ENCODE results near the gene SELENOP.
"Not testable (repeated sequence)": the region's sequence is repeated elsewhere in the genome, so short reads cannot be mapped to it uniquely, and the experiment has no call there.

Gene SELENOP

DNA sequence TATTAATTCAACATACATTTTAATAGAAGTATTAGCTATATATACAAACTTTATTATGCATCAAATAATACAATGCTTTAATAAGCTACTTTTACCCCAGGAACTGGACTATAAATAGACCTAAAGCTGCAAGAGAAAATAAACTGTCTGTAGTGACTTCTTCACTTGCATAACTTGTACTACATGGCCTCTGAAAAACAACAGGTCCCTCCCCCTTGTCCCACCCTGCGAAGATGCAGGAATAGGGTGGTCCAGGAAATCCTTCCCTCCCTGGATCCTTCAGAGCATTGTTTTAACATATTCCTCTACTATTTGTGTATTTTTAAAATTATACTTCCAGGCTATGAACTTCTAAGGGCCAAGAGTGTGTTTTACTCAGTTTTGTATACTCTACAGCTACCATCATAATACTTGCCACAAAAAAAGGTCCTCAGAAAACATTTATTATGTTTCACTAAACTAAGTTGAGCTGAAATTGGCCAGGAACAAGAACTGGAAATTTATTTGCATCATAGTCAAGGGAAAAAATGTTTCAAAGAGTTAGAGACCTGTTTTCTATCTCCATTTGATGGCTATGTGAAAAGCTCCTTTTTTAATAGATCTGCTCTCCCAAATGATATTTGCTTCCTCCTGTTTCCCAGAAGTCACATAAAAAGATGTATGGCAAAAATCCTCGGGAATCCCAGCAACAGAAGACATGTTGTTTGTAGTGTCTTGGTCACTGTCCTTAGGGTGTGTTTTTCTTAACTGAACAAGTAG, 15.2 kb upstream of the SELENOP start:
- DNase-seq (ENCODE audit: insufficient read length, low spot score) = no peak
- no peak for FAIRE-seq

DNA sequence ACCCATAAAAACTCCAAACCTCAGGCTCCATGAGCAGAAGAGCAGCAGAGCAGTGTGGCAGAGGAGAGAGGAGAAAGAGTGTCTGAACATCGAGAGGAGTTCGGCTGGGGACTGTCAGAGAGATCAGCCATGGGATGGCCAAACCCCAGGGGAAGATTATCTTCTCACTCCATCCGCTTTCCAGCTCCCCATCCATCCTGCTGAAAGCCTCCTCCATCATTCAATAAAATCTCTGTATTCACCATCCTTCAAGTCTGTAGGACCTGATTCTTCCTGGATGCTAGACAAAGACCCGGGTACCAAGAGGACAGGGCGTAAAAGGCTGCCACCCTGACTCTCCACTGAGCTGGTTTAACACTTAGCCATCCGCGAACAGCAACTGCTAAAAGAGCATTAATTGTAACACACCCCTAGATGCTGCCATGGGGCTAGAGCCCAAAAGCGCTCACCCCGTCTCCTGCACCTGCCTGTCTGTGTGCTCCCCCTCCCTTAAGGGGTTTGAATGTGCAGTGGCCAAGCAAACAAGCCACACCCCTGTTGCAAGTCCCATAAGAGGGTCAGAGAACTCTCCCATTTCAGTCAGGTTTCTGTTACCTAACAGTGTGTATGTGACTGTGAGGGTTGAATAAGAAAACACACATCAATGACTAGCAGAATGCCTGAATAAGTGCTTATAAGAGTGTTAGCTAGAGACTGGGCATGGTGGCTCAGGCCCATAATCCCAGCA, 13.9 kb upstream of the SELENOP start:
- no peak for FAIRE-seq
- DNase-seq (ENCODE audit: insufficient read length, low spot score) = no peak

DNA sequence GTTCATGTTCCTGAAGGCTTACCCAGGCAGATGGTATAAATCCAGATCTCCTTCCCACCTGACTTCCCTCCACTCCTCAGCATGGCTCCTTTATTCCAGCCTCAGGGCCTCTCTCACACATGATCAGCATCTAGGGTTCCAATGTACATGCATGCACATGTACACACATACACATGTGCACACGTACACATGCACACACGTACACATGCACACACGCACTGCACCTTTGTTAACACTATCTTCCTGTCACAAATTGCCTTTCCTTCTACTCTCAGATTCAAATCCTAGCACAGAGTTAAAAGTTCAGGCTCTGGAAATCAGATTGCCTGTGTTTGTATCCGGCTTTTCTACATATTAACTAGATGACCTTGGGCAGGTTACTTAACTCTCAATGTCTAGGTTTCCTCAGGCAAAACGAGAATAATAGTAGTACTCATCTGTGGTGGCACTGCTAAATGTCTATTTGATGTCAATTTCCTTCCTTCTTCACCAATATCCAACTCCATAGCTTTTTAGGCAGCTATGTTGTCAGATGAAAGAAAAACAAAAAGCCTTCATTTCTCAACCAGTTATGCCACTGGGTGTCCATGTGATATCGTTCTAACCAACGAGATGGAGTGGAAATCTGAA, 12.8 kb upstream of the SELENOP start:
- DNase-seq (ENCODE audit: insufficient read length, low spot score) (no peak), FAIRE-seq (no peak)

DNA sequence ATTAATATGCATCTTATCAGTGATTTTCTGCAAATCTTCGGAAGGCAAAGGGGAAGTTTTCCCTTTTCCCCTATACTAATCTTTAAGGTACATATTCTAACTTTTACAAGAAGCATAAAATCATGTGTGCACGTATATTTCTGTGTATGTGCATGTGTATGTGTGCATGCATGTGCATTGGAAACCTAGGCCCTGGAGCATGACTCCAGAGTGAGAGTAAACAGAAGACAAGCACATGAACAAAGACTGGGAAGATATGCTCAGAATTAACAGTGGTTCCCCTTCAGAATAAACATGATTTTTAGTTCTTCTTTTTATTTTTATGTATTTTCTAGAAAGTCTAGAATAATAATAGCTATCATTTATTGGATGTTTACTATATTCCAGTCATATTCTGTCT, 10.9 kb upstream of the SELENOP start:
- FAIRE-seq (no peak), DNase-seq (ENCODE audit: insufficient read length, low spot score) (no peak)

DNA sequence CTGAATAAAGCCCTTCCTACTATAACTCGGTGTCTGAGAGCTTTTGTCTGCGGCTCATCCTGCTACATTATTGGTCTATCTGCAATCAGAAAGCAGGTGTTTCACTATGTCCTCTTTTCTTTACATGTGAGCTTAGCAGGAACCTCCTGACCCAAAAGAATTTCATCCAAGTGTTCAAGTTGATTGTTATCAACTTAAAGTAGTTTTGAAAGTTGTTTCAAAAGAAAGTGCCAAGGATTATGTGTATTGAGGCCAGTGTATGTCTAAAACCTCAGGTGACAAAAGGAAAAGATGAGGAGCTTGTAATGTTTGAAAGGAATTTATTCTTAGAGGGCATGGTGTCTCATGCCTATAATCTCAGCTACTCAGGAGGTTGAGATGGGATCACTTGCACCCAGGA, 8.1 kb upstream of the SELENOP start:
- FAIRE-seq = no peak
- no peak for DNase-seq (ENCODE audit: insufficient read length, low spot score)

DNA sequence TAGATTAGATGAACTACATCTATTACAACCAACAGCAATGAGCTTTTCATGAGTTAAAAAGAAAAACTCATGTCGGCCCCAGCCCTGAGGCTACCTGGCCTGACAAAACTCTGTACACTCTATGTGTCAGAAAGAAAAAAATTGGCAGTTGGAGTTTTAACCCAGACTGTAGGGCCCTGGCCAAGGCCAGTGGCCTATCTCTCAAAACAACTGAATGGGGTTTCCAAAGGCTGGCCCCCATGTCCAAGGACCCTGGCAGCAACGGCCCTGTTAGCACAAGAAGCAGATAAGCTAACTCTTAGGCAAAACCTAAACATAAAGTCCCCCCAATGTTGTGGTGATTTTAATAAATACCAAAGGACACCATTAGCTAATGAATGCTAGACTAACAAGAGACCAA, 4.9 kb upstream of the SELENOP start:
- not testable (repeated sequence) for FAIRE-seq; DNase-seq (ENCODE audit: insufficient read length, low spot score)

DNA sequence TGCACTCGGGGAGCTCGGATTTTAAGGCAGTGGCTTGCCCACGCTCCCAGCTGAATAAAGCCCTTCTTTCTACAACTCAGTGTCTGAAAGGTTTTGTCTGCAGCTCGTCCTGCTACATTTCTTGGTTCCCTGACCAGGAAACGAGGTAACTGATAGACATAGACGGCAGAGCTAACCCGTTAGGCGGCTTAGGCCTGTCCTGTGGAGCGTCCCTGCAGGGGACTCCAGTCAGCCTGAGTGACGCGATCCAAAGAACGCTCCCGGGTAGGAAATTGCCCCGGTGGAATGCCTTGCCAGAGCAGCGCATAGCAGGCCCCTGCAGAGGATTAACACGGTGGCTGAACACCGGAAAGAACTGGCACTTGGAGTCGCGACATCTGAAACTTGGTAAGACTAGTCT, 1.8 kb upstream of the SELENOP start:
- FAIRE-seq = no peak
- DNase-seq (ENCODE audit: insufficient read length, low spot score) = no peak

DNA sequence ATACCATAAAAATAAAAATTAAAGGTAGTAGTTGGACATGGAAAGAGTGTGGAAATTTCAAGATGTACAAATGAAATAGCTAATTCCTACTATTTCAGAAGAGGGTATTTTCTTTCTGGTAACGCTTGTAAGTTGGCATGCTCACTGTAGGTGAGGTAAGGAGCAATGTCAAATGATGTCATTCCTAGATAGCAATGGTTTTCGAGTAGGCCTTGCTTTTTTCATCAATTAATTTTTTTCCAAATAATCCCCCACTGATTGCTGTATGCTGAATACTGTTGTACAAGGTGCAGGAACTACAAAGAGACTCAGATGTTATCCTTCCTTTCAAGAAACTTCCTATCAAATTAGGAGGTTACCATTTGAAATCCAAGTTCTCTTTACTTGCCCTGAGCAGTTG, 928 bp upstream of the SELENOP start:
- no peak for DNase-seq (ENCODE audit: insufficient read length, low spot score)
- no peak for FAIRE-seq

DNA sequence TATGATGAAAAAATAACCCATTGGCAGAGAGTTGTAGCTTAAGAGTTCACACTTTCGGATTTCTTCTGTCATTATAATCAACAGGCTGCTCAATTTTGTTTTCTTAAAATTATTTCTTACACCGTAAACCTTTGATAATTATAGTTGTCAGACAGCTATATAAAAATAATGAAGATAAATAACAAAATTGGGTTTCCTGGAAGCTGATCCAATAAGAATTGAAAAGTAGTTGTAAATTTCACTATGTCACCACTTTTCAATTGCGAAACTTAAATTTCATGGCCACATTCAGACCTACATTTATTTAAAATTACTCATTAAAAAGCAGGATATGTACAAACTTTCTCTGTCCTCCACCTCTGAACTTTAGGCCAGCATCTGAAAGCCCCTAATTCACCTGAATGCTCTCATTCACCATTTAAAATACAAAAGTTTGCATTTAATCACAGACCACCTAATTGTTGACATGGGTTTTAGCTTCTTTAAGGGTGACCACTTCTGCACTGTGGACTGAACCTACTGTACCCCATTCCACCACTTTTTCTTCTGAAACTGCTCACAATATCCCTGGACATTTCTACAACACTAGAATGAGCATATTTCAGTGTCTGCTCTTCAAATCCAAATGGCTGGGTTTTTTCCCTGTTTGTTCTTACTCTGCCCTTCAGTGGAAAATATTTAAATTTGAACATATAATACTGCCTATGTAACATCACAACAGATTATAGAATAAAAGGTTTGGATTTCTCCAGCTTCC, 680 bp downstream of the SELENOP start:
- FAIRE-seq = no peak
- DNase-seq (ENCODE audit: insufficient read length, low spot score) = no peak

DNA sequence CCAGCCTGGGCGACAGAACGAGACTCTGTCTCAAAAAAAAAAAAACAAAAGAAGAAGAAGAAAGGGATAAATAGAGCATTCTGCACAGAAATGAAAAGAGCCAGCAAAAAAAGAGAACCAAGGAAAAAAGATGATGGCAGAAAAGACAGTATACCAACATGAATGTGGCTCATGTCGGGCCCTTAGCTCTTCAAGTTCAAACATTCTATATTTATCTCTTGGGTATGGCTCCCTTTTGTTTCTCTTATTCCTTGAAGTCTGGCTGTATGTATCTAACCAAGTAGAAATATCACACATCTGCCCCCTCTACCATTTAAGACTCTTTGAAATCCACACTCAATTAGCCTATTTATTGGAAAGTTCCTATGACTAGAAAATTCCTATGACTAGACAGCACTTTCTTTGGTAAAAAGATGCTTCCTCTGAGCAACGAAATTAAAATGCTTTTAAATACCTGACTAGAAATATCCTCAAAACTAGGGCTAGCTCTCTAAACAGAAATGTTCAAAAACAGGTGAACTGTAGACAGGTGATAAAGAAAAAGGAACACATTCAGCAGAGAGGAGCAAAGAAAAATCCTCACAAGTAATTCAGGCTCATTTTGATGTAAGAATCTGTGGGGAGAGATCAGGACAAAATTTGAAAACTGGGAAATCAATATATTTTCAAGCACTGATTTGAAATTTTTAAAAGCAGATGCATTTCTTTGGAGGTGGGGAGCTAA, 2.6 kb downstream of the SELENOP start:
- no peak for DNase-seq (ENCODE audit: insufficient read length, low spot score)
- no peak for FAIRE-seq

DNA sequence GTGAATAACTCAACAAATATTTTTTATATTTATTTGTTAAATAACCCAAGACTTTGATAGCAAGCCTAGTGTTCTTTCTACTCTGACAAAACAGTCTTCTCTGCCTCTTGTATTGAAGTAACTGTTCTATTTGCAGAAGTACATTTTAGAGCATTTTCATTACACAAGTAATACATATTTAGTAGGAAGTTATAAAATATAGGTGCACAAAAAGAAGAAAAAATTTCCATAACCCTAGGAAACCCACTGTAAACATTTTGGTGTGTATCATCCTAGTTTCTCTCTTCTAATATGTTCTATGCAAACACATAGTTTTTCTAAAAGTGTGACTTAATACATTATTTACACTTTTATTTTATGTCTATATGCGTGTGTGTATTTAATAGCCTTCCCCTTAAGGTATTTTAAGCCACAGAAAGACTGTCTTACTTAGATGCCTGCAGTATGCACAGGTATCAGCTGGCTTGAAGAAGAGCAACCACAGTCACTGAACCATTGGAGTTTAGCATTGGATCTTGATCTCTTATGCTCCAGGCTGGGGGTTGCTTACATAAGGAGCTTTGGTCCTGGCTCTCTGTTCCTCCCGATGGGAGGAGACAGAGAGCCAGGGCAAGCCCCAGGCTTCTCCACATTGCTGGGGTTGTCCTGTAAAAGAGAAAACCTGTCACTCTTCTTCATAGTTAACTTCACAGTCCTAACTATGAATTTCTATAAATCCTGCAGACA, 3.8 kb downstream of the SELENOP start:
- no peak for FAIRE-seq

DNA sequence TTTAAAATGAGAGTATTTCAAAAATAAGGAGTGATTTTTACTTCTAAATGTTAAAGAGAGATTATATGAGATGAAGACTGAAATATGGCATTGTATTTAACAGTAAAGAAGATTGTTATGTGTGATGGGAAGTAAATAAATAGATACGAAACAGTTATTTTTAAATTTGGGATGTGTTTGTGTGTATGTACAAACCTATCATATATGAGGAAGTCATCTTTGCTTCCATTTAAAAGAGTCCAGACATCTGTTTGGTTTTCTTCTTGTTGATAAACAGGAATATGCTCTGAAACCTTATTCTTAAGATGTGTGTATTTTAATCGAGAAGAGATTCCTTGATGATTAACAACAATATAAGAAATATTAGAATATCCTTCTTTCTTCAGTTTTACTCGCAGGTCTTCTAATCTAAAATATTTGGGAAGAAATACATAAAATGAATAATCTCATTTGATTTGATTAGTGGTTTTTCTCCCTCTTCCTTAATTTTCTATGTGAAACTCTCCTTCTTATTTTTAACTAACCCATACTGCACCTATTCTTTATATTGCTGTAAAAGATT, 4.9 kb downstream of the SELENOP start:
- FAIRE-seq (no peak), DNase-seq (ENCODE audit: insufficient read length, low spot score) (no peak)

More for the DNA sequence above, 3.8 kb downstream of the SELENOP start:
- DNase-seq (ENCODE audit: insufficient read length, low spot score) = no peak

DNA sequence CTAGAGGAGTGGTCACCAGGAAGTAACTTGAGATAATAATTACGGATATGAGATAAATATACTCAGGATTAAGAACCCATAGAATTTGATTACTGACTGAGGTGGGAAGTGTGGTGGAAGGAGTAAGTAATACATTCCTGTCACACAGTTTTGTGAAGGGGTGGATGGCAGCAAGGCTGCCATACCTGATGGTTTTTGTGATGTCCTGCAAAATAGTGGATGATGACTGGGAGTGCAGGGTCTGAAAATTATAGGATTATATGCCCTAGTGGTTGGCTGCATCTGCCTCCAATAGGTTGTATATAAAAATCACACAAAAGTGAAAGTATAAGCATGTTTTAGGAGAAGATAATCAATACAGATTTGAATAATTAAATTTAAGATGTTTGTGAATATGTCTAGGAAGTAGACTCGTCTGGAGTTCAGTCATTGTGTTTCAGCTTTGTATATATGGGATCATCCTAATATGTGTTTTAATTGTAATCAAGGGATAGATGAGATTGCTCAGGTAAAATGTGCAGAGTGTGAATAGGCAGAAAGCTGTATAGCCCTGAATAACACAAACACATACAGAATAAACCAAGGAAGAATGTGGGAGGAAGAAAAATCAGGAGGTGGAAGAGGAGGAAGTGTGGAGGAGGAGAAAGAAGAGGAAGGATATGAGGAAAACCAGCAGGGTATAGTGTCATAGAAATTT, 5.5 kb downstream of the SELENOP start:
- DNase-seq (ENCODE audit: insufficient read length, low spot score) = no peak
- FAIRE-seq = no peak

DNA sequence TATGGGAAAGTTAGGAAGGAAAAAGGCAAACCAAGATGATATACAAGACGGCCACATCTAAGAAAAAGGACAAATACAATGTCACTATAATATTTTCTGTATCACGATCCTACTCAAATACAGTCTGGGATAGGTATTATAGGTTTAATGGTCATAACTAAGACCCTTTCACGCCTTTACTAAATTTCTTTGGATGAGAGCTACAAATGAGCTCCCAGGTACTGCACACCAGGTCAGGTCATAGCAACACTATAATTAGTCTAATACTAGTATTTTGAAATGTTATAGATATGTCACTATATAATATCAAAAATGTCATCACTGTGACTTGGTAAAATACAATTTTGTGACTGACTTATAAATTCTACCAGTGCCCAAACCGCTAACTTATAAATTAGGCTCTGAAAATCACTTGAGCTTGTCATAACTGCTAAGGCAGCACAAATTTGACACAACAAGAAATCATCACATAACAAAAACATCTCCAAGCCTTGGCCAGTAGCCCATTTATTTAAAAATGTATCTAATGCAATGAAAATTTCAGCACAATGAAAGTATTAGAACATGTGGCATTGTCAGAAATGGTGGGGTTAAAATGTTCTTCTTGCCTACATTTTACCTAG, 6.9 kb downstream of the SELENOP start:
- no peak for DNase-seq (ENCODE audit: insufficient read length, low spot score)
- FAIRE-seq = no peak

DNA sequence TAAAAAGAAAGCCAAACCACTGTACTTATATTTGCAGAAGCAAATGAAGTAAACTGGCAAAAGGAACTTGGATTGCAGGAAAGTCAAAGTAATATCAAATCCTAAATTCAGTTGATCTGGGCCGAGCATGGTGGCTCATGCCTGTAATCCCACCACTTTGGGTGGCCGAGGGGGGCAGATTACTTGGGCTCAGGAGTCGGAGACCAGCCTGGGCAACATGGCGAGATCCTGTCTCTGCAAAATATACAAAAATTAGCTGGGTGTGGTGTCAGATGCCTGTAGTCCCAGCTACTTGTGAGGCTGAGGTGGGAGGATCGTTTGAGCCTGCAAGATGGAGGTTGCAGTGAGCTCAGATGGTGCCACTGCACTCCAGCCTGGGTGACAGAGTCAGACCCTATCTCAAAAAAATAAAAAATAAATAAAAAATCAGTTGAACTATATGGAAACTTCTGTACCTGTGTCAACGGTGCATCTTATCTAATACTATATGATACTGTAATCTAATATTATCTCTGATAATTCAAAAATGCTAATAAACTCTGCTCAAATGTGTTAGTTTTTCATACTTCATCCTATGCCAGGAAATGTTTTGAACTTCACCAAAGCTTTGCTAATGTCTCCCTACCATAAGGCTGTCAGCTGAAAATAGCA, 10.1 kb downstream of the SELENOP start:
- no peak for FAIRE-seq
- DNase-seq (ENCODE audit: insufficient read length, low spot score) = no peak

DNA sequence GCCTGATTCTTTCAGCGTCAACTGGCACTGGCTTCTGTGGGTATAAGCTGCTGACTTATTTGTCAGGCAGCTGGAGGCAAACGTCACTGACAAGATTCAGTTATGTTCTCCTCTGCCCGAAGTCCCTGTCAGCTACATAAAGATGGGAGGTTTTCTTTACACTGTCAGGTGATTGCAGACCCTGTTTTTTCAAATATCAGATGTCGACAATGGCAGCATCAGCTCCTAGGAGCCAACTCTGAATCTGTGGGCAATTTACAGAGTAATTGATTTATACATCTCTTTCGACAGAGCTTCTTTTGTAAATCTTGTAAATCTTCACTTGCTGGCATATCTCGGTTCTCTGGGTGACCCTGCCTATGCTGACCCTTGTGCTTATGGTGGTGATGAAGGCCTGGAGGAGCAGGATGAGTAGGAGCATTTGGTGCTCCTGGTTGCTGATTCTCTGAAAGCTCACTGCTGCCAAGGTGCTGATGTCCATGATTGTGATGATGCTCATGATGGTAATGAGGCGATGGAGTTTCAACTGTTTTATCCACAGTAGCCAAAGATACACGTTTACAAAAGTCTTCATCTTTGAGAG, 10.9 kb downstream of the SELENOP start:
- FAIRE-seq = no peak
- DNase-seq (ENCODE audit: insufficient read length, low spot score) = no peak

DNA sequence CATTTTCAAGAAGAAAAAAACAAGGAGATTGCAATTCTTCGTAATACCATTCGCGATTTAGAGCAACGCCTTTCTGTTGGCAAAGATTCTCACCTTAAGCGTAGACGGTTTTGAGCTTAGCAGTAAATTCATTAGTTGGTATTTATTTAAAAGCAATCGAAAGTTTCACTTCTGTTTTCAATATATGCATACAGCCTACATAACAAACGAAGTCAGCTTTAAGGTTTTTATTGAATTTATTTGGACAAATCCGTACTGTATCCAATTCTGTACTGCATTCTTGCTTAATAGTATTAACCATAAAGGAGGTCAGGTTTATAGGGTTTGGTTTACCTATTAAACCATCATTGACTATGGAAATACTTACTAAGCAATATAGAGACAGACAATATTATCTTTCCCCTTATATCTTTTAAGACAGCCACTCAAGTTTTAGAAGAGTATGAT, 12.0 kb downstream of the SELENOP start:
- FAIRE-seq (no peak), DNase-seq (ENCODE audit: insufficient read length, low spot score) (no peak)

DNA sequence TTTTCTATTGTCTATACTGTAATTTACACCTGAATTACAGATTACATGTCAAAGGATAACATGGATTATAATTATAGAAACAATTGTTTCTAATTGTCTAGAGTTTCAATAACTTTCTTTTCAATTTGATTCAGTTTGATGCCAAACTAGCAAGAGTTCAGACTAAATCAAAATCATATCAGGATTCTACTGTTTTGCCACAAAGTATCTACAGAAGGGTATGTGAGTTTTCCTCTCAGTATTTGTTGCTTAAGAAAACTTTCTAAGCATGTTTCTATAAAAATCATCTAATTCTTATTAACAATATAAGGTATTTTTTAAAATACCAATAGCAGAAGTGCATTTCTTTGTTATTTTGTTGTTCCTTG, 12.5 kb downstream of the SELENOP start:
- FAIRE-seq (no peak), DNase-seq (ENCODE audit: insufficient read length, low spot score) (no peak)

Data from GM19239 (cell line).